RPMI7951 (cell line): ENCODE measurements around the gene OR56A4. TPM values are rescaled to one million over a fixed set of nuclear protein-coding genes. Genes with fewer than 3 reads are reported as not detected.

Source experiments
- DNase-seq: peaks from one replicate; pipeline ENCODE4 v3.0.0-alpha.2; 2012; ENCODE audit warnings: low read depth
- total RNA-seq: library from RNA; depleted of rRNA; stranded (reverse); fragments of >200 nt; shearing (Covaris generic); gene quantifications from 2 replicates; pipeline ENCODE4 v1.2.3, GENCODE V29; 2014; rRNA removed

The OR56A4 gene, protein sequence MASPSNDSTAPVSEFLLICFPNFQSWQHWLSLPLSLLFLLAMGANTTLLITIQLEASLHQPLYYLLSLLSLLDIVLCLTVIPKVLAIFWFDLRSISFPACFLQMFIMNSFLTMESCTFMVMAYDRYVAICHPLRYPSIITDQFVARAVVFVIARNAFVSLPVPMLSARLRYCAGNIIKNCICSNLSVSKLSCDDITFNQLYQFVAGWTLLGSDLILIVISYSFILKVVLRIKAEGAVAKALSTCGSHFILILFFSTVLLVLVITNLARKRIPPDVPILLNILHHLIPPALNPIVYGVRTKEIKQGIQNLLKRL
- not detected in 2 replicates for total RNA-seq

- DNase-seq, result no peak
Measured at GRCh38 chr11:6006846-6007245, at the start of gene OR56A4. Gene OR56A4, minus strand, starts transcription at chr11:6006946. Its CDS starts 3,954 bp downstream, at chr11:6002992.

GRCh38 chr11:6055569-6055968, 48.8 kb upstream of the OR56A4 start:
- DNase-seq, result no peak

DNA sequence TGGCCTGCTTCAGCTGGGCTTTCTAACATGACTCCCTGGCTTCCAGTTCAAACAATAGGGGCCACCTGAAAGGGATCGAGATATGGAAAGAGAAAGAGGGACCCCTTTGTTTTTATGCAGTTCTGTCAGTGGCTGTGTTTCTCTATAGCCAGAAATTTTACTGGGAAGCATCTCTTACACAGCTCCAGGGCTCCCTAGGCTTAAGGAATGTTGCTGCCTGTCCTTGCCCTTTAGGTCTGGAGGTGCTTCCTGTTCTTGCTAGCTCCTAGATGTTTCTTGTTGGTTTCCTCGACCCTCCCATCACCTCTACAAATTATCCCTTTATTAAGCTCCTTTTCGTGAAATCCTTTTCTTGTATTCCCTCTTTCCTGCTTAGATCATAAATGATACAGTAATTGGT, 45.6 kb upstream of the OR56A4 start:
- no peak for DNase-seq

DNA sequence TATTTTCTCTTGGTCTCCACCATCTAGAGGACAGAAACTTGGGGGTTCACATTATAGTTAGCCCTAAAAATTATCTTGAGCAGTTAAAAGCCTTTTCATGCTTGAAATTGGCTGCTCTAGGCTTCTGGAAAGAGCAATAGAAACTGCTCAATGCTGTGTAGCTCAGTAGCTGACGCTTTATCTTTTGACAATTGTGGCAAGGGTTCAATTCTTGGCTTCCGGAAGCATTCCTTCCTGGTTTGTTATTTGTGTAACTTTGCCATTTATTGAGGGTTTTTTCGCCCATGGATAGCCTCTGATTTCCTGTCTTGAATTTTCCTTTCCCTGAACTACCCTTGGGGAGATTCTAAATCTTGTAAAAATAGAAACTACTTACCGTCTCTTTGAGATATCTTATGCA, 34.1 kb upstream of the OR56A4 start:
- no peak for DNase-seq

DNA sequence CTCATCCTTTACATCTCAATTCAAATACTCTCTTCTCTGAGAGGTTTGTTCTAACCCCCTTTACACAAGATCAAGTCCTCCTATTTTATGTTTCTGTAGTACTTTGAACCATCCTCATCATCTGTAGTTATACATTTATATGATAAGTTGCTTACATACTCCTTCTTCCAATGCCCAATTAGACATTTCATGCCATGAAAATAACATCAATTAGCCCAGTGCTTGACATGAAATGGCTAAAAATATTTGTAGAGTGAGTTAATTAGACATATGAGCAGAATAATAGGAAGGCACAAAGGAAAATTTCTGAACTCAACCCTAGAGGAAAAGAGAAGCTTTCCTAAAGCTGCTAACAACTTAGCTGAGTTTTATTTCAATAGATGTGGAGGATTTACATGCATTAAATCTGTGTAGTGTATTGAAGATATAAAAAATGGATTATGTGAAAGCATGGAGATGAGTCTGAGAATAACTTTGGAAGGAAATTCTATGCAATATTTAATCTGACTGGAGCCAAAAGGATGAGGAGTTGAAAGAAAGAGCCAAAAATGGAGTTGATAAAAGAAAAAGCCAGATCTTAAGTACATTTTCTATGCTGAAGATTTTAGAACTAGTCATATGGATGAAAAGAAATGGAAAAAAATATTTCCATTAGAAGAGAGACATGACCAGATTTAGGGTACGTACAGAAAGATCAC, 24.1 kb upstream of the OR56A4 start, which contains the start of gene OR56A1:
Gene OR56A1 (minus strand): TSS at position 51 of the 698 bp plus-strand sequence. CDS start 3,066 bp downstream, outside the sequence.
- no peak for DNase-seq

DNA sequence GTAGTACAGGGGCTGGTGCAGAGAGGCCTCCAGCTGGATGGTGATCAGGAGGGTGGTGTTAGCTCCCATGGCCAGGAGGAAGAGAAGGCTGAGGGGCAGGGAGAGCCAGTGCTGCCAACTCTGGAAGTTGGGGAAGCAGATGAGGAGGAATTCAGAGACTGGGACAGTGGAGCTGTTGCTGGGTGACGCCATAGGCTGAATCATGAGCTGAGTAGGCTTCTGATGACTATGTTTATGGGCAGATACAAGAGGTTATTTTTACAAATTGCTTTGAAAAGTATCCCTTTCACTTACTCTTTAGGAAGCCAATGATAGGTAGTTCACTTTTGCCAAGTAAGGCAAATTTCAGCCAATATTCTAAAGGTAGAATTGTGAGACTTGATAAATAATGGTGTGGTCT, 20.8 kb upstream of the OR56A4 start:
- DNase-seq, result no peak

GRCh38 chr11:6025056-6025455, 18.3 kb upstream of the OR56A4 start:
- DNase-seq, result no peak

- DNase-seq, result peak; percentile 27
Measured at GRCh38 chr11:6022956-6023355, 16.2 kb upstream of the OR56A4 start.

GRCh38 chr11:6013042-6013441, 6.3 kb upstream of the OR56A4 start:
- DNase-seq, result no peak

DNA sequence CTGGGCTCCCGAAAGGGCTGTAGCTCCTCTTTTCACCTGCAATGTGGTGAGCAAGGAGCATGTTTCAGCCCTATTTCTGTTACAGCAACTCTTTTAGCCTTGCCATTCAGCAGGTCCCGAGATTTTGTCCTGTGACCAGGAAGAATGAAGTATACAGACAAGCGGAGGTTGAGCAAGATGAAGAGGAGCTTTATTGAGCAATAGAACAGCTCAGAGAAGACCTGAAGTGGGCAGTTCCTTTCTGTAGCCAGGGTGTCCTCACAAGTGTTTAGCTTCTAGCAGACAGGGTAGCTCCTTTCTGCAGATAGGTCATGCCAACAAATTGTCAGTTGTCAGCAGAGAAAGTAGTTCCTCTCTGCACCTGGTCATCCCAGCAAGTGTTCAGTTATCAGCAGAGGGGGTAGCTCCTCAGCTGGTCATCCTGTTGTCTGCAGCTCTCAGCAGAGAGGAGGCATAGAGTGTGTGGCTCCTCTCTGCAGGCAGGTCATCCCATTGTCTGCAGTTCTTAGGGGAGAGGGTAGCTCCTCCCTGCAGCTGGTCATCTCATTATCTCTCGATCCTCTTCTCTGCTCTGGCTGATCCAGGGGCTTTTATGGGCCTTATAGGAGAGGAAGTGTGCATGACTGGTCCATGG, 5.4 kb upstream of the OR56A4 start:
- no peak for DNase-seq

DNA sequence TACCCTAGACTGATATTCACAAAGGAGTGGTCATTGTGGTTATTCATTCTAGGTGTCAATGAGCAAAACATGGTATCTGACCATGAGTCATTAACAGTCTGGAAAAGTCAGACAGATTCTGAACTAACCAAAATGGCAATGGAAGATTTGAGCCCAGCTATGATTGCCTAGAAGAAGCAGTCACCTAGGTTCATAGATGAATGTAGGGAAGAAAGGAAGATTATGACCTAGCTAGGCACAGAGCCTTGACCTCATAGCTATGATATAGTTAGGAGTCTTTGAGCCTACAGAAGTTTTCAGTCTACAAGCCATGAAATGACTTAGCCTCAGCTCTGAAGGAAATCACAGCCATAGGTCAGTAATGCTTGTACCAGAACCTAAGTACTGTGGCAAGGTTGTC, 351 bp downstream of the OR56A4 start:
- no peak for DNase-seq

GRCh38 chr11:6002202-6002699, 4.5 kb downstream of the OR56A4 start:
- no peak for DNase-seq

DNA sequence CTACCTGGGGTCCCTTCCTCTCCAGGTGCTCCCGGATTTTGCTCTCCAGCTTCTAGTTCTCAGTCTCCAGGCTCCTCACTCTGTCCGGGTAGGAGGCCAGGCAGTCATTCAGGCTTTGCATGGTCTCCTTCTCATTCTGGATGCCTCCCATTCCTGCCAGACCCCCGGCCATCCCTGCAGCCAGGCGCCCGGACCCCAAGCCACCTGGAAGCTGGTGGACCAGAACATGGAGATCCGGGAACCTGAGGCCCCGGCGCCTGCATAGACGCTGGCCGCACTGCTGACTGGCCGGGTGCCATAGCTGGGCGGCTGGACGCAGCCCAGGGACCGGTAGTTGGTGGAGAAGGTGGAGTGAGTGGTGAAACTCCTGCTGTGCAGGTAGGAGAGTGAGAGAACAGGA, 12.0 kb downstream of the OR56A4 start:
- DNase-seq, result no peak

GRCh38 chr11:5992604-5993251, 14.0 kb downstream of the OR56A4 start:
- DNase-seq, result peak; percentile 31

- DNase-seq, result no peak
Measured at GRCh38 chr11:5992150-5992549, 14.6 kb downstream of the OR56A4 start.

GRCh38 chr11:5989203-5989602, 17.5 kb downstream of the OR56A4 start:
- DNase-seq, result no peak

- no peak for DNase-seq
Measured at GRCh38 chr11:5986885-5987284, 19.9 kb downstream of the OR56A4 start, which contains the start of gene OR52L1. Gene OR52L1, minus strand, starts transcription at chr11:5986985. Its CDS starts 55 bp downstream, at chr11:5986930.

DNA sequence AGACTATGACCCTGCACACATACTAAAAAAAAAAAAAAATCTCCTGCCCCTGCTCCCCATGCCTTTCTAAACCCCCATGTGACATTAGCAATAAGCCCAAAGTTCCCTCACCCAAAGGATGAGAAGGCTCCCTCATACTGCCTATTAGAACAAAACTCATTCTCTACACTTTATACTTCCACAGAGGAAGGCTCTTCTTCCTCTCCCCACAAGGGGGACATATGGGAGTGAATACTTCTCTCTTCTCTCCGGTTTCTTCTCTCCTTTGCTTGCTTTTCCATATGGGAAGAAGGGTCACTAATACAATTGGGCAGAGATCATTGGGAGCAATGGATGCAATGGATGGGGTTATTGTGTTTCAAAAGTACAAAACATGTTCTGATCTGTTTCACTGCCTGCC, 23.3 kb downstream of the OR56A4 start:
- DNase-seq, result no peak

DNA sequence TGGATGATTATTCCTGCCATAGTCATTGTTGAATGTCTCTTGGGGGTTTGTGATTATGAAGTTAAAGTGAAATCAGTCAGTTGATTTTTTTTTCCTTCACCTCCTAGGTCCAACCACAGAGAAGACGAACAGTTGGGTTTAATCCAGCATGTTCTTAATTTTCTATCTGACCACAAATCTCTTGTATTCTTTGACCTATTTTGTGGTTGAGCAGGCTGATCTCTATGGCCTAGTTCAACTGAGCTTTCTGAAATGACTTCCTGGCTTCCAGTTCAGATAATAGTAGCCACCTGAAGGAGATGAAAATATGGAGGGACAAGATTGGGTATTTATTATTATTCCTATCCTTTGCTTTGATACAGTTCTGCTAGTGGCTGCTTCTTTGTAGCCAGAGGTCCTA, 33.2 kb downstream of the OR56A4 start:
- DNase-seq, result no peak

DNA sequence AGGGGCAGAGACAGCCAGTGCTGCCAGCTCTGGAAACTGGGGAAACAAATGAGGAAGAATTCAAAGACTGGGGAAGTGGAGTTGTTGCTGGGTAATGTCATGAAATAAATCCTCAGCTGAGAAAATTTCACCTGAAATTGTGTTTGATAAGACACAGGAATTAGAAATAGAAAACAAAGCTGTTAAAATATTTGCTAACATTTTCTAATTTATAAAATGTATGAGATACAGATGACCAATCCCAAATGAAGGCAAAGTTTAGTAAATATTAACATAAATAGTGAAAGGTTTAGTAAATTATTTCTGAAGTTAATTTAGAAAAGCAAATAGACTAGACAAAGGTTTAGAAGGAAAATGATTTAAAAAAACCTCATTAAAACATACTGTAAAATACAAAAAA, 38.4 kb downstream of the OR56A4 start, which contains the start of gene OR56A5:
Gene OR56A5 (minus strand): TSS at position 101 of the 400 bp plus-strand sequence. CDS start 0 bp downstream, at position 101.
- no peak for DNase-seq

DNA sequence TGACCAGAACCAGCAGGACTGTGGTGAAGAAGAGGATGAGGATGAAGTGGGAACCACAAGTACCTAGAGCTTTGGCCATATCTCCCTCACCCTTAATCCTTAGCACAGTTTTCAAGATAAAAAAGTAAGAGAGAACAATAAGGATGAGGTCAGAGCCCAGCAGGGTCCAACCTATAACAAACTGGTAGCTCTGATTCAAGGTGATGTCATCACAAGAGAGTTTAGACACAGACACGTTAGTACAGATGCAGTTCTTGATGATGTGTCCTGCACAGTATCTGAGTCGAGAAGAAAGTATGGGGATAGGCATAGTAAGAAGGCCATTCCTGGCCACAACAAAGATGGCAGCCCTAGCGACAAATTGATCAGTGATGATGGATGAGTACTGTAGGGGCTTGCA, 39.0 kb downstream of the OR56A4 start:
- no peak for DNase-seq

DNA sequence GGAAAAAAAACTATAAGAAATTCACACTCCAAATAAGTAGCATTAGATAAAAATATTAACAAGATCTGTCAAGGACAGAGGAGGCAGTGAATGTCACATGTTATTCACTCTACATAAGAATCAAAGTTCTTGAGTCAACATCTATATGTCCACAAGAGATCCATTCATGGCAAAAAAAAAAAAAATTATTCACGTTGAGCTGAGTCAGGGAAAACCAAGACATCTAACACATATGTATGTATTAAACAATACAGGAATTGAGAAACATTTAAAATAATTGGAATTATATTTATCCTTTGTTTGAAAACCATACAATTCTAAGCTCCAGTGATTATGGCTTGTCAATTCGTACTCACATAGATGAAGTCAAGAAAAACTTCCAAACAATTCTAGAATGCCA, 39.8 kb downstream of the OR56A4 start:
- no peak for DNase-seq
